Testis (tissue), 3 donors: Measurements from ENCODE around the gene OR6S1. TPM values are rescaled to one million over a fixed set of nuclear protein-coding genes. Genes with fewer than 3 reads are reported as not detected.
A peak's percentile ranks its signal among the peaks of the same experiment; 100 is the strongest.

Experiments used
- DNase-seq: peaks from one replicate; pipeline ENCODE4 v3.0.0-alpha.2; 2019
- H3K27ac ChIP-seq, 2 donors: fragments of 200-600 bp; sonication (generic); one replicate each; pipeline ENCODE4 v1.5.1; 2019
- H3K27me3 ChIP-seq: fragments of 200-600 bp; sonication (generic); one replicate; pipeline ENCODE4 v1.5.1; 2019
- H3K36me3 ChIP-seq: fragments of 200-600 bp; sonication (generic); one replicate; pipeline ENCODE4 v1.5.1; 2017; ENCODE audit warnings: low read depth; ENCODE audit errors: missing control alignments
- H3K4me1 ChIP-seq: fragments of 200-600 bp; sonication (generic); one replicate; pipeline ENCODE4 v1.5.1; 2019
- H3K4me3 ChIP-seq, 2 donors: fragments of 200-600 bp; sonication (generic); one replicate each; pipeline ENCODE4 v1.5.1; 2017 to 2019
- H3K9me3 ChIP-seq: fragments of 200-600 bp; sonication (generic); one replicate; pipeline ENCODE4 v1.5.1; 2017
- POLR2A ChIP-seq: fragments of 450-650 bp; IDR thresholded peaks from one replicate; pipeline ENCODE4 v1.6.1; 2017; ENCODE audit warnings: antibody characterized with exemption, mild to moderate bottlenecking, moderate library complexity
- WGBS, 2 donors: methylation state at CpG; one replicate each; pipeline ENCODE4 v1.1.5; 2018; 5-methylcytosine and 5-hydroxymethylcytosine counted together
- intact Hi-C: fragments of 100-400 bp; cut with DNase I; formaldehyde crosslinking; loops from one replicate; pipeline ENCODE4 v1.15.1; 2023; ENCODE audit warnings: low total_unique reads
- polyA plus RNA-seq: library from polyadenylated mRNA; stranded (reverse); fragments of 350-450 nt; fragmentation: Illumina TruSeq; extraction: RNeasy Lipid Tissue Mini Kit (QIAGEN cat#74804); gene quantifications from one replicate; pipeline ENCODE4 v1.2.3, GENCODE V29; 2014; ENCODE audit warnings: low read depth, low replicate concordance; ENCODE audit not compliant: insufficient read depth
- total RNA-seq, 2 donors: library from RNA; depleted of rRNA; stranded (reverse); fragments of >200 nt; gene quantifications; one replicate each; pipeline ENCODE4 v1.2.3, GENCODE V29; 2016
- TF ChIP-seq, protein P1 (sequence below), 3 experiments: fragments of 450-650 bp in 2 of 3; fragments of 200-600 bp in 1 of 3; sonication (generic) in 1 of 3; IDR thresholded peaks; one replicate each; pipeline ENCODE4 v1.5.1; 2016 to 2019; ENCODE audit warnings: antibody characterized with exemption in 3 of 3, mild to moderate bottlenecking in 2 of 3, moderate library complexity in 1 of 3

Gene OR6S1
- total and polyA plus RNA-seq, 3 donors from 2014 or later = 0.68 TPM; not detected in 2

DNA sequence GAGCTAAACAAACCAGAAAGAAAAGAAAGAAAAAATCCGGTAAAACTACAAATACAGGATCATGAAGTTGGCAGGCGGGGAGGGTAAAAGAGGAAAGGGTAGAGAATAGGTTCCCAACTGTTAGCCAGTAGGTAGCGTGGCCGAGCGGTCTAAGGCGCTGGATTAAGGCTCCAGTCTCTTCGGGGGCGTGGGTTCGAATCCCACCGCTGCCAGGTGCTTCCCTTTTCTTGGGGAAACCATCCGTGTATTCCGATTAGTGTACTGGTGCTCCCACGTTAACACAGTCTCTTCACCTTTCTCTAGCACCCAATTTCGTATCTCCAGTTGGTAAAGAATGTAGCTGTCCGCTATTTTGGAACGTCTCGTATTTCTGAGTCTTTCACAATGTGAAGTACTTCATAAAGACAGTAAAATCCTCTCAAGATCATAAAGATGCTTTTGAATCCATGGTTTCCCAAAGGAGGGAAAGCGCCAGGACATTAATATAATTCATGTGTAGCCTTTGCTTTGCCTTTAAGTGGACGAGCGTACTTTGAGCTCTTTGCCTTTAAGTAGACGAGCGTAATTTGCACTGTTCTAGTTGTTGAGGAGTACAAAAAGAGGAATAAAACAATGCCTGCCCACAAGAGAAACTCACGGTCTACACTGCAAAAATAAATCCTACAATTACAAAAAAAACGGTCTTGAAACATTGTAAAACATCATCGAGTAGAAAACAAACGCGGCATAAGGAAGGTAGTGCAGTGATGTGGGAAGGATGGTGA is 31.3 kb downstream of the OR6S1 start:
- intact Hi-C loops = loop anchor here (5.0 kb wide), 1 partner anchor 77 kb away; the partner anchor contains the start of gene ANG
- WGBS, 2 donors = 4 to 5% methylated on average over 27 of the region's 27 CpGs
- peak overlapping the region; percentile 89 to 94 for H3K4me3 ChIP-seq
- H3K27ac ChIP-seq = peak overlapping the region; percentile 81 to 89
- no peak for TF ChIP-seq POLR2A
- no peaks in the 10 kb centered on the region for H3K9me3 ChIP-seq
- peak; percentile 91 for DNase-seq
- H3K36me3 ChIP-seq = no peaks in the 10 kb centered on the region
- peaks cover 6% of the 10 kb centered on the region for H3K4me1 ChIP-seq
- H3K27me3 ChIP-seq = no peaks in the 10 kb centered on the region

DNA sequence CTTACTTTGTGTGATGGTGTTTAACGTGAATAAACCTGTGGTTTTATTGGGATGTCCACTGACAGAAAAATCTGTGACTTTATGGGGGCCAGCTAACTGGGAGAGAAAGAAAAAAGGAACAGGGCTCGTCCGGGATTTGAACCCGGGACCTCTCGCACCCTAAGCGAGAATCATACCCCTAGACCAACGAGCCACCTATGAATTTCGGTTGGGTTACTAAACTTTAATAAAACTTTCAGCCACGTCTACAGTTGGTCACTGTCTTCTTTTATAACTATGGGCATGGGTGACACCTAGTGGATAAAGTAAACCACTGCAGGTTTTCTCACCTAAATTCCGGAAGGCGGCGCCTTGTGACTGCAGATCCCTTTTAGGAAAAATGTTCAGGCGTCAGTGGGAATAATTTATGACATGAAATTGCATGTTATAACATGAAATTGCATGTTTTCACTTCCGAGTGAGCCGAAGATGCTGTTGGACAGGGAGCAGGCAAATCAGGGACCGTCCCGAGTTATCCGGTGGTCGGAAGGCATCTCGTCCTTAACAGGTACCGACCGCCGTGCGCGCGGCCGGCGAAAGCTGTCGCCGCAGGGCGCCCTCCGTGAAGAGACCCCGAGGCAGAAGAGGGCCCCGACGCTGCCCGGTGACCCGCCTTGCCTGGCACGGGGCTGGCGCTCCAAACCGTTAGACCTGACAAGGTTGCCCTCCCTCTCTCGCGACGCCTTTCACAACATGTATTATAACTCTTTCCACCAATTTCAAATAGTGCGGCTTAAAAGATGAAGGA is 32.1 kb downstream of the OR6S1 start:
- intact Hi-C loops = loop anchor here (5.0 to 10.0 kb wide), 2 partner anchors 78 to 285 kb away; partner anchors contain the start of gene ANG
- Histone ChIP-seq H3K4me1 (no peaks in the 10 kb centered on the region), H3K4me3 (peak overlapping the region; percentile 89 to 94), H3K27me3 (no peaks in the 10 kb centered on the region), H3K9me3 (no peaks in the 10 kb centered on the region), H3K36me3 (no peaks in the 10 kb centered on the region), H3K27ac (peak overlapping the region; percentile 81 to 89)
- WGBS, 2 donors = 0% methylated on average over 37 to 43 of the region's 44 CpGs
- TF ChIP-seq, protein P1, sequence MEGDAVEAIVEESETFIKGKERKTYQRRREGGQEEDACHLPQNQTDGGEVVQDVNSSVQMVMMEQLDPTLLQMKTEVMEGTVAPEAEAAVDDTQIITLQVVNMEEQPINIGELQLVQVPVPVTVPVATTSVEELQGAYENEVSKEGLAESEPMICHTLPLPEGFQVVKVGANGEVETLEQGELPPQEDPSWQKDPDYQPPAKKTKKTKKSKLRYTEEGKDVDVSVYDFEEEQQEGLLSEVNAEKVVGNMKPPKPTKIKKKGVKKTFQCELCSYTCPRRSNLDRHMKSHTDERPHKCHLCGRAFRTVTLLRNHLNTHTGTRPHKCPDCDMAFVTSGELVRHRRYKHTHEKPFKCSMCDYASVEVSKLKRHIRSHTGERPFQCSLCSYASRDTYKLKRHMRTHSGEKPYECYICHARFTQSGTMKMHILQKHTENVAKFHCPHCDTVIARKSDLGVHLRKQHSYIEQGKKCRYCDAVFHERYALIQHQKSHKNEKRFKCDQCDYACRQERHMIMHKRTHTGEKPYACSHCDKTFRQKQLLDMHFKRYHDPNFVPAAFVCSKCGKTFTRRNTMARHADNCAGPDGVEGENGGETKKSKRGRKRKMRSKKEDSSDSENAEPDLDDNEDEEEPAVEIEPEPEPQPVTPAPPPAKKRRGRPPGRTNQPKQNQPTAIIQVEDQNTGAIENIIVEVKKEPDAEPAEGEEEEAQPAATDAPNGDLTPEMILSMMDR (IDR thresholded peaks at IDR 0.05) = peak; percentile 95 to 100 (median 99)
- no peak for TF ChIP-seq POLR2A
- peak; percentile 90 for DNase-seq

- H3K36me3 ChIP-seq = no peaks in the 10 kb centered on the region
- TF ChIP-seq POLR2A = no peak
- TF ChIP-seq, protein P1 (IDR thresholded peaks at IDR 0.05) = no peak
- no peaks in the 10 kb centered on the region for H3K27me3 ChIP-seq
- WGBS, 2 donors = 75 to 78% methylated on average over 7 of the region's 7 CpGs
- H3K9me3 ChIP-seq = no peaks in the 10 kb centered on the region
- DNase-seq = no peak
- H3K4me1 ChIP-seq = no peaks in the 10 kb centered on the region
- H3K27ac ChIP-seq = peak overlapping the region in 1 of 2 donors; percentile 89
- H3K4me3 ChIP-seq = no peak overlapping the region
- intact Hi-C loops = loop anchor here (10.0 kb wide), 1 partner anchor 284 kb away; no protein-coding TSS in a partner anchor
Measured at GRCh38 chr14:20608383-20609110, 32.9 kb downstream of the OR6S1 start.

- no peaks in the 10 kb centered on the region for H3K4me1 ChIP-seq
- WGBS, 2 donors = 60 to 80% methylated on average over 5 of the region's 5 CpGs
- no peak overlapping the region for H3K27ac ChIP-seq
- TF ChIP-seq POLR2A = no peak
- TF ChIP-seq, protein P1 (IDR thresholded peaks at IDR 0.05) = no peak
- H3K4me3 ChIP-seq = no peak overlapping the region
- no peak for DNase-seq
- intact Hi-C loops = loop anchor here (10.0 kb wide), 1 partner anchor 283 kb away; no protein-coding TSS in a partner anchor
- H3K36me3 ChIP-seq = no peaks in the 10 kb centered on the region
- no peaks in the 10 kb centered on the region for H3K9me3 ChIP-seq
- H3K27me3 ChIP-seq = no peaks in the 10 kb centered on the region
Measured at GRCh38 chr14:20607617-20608016, 33.9 kb downstream of the OR6S1 start.
